Measurements from ENCODE around the gene FAF2.

DNA sequence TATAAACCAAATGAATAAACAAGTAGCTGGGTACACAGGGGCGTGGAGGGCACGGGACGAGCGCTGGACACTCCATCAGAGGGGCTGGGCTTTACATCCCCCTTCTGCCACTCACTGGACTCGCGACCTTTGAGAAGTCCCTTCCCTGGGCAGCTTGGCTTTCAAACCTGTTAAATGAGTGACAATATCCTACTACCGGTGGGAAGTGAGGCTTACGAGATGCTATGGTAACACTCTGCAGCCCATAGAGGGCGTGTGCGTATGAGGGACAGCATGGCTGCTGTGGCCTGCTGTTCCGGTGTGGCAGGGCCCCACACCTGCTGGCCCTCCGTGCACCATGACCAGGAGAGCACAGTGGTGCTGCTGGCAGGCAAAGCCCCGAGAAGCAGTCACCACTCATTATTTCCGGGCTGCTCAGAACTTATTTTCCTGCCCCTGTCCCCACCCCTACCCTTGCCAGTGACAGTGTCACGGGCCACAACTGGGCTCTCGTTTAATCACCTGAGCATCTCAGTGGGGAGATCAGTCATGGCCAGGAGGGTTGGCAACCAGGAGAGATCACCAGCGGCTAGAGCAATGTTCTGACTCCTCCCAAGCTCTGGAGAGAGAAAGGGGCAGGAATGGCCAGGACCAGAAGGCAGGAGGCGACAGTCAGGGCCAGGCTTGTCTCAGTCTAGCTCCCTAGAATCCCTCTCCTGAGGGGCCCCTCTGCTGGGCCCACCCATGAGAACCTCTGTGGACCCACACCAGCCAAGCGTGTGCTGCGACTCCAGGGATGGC, 42.3 kb upstream of the FAF2 start:
- TF ChIP-seq, protein P1, sequence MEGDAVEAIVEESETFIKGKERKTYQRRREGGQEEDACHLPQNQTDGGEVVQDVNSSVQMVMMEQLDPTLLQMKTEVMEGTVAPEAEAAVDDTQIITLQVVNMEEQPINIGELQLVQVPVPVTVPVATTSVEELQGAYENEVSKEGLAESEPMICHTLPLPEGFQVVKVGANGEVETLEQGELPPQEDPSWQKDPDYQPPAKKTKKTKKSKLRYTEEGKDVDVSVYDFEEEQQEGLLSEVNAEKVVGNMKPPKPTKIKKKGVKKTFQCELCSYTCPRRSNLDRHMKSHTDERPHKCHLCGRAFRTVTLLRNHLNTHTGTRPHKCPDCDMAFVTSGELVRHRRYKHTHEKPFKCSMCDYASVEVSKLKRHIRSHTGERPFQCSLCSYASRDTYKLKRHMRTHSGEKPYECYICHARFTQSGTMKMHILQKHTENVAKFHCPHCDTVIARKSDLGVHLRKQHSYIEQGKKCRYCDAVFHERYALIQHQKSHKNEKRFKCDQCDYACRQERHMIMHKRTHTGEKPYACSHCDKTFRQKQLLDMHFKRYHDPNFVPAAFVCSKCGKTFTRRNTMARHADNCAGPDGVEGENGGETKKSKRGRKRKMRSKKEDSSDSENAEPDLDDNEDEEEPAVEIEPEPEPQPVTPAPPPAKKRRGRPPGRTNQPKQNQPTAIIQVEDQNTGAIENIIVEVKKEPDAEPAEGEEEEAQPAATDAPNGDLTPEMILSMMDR (IDR thresholded peaks at IDR 0.05), result peak; percentile 41
- no peak for TF ChIP-seq EZH2 (IDR thresholded peaks at IDR 0.05)

Measured in neural progenitor cell (in vitro differentiated cells).